Measurements from ENCODE around the gene PTPRZ1. TPM values are rescaled to one million over a fixed set of nuclear protein-coding genes. Genes with fewer than 3 reads are reported as not detected.

The PTPRZ1 gene
- total and polyA plus RNA-seq, 2 of the 8 experiments (the other 6 are each of a cell fraction or from before 2014, with no cell fraction given): 112 to 135 TPM

DNA sequence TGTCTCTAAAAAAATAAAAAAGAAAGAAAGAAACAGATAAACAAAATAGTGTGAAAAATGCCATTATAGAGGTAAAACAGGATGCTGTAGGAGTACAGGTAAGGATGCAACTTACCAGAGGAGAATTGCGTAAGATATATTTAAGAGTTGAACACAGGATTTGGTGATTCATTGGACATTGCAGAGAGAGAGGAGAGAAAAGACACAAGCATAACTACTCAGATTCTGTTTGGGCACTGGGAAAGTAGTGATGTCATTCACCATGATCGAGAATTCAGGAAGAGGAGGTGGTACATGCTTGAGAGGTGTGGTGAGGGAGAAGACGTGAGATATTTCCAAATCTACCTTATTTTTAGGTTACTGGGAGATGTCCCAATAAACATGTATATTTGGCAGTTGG, 173.4 kb downstream of the PTPRZ1 start:
- 87% methylated on average over 3 of the region's 3 CpGs; no CpG with 5 or more reads in 1 of the 2 experiments for WGBS, 2 experiments (ENCODE audit: extremely low coverage in 1 of 2, insufficient coverage in 1 of 2, insufficient read length in 1 of 2, insufficient replicate concordance in 2 of 2, low coverage in 1 of 2, low lambda C conversion rate in 2 of 2, missing lambda C conversion rate in 1 of 2)
- no peak overlapping the region for H2BK12ac ChIP-seq (ENCODE audit: low read depth, low read length)
- H2BK5ac ChIP-seq (ENCODE audit: low read depth, low read length): no peak overlapping the region
- no peaks in the 10 kb centered on the region for H3K27me3 ChIP-seq (replicated peaks in 1 of 4; ENCODE audit: control insufficient read depth in 3 of 4, extremely low read depth in 1 of 4, insufficient read depth in 3 of 4, low read length in 3 of 4)
- no peak overlapping the region for H3K56ac ChIP-seq (replicated peaks; ENCODE audit: insufficient read length, low read depth, low read length)
- no peak overlapping the region for H2AK5ac ChIP-seq (ENCODE audit: low read depth, low read length)
- FAIRE-seq (no peak), DNase-seq (ENCODE audit: low read depth in 1 of 2, low spot score in 2 of 2) (no peak)
- no peaks in the 10 kb centered on the region for H3K4me1 ChIP-seq (replicated peaks in 1 of 4; ENCODE audit: control insufficient read depth in 3 of 4, insufficient read depth in 4 of 4, low read length in 3 of 4)
- H2BK15ac ChIP-seq (ENCODE audit: low read length): no peak overlapping the region
- no peak overlapping the region for H3K4me2 ChIP-seq (ENCODE audit: insufficient read depth in 1 of 2, low read depth in 2 of 2, low read length in 2 of 2)
- no peaks in the 10 kb centered on the region for H3K23me2 ChIP-seq (ENCODE audit: low read depth, low read length)
- H4K20me1 ChIP-seq (replicated peaks in 1 of 2; ENCODE audit: control insufficient read depth in 1 of 2, insufficient read depth in 2 of 2, low read length in 2 of 2): no peaks in the 10 kb centered on the region
- H3K79me2 ChIP-seq (ENCODE audit: control insufficient read depth in 1 of 2, insufficient read depth in 2 of 2, low read length in 2 of 2): no peaks in the 10 kb centered on the region
- no peak overlapping the region for H3K14ac ChIP-seq (ENCODE audit: insufficient read length)
- H4K8ac ChIP-seq (ENCODE audit: extremely low read depth, insufficient read depth, low read length): no peak overlapping the region
- H3K9me3 ChIP-seq (ENCODE audit: insufficient read depth in 2 of 2, low read depth in 1 of 2, low read length in 1 of 2): no peaks in the 10 kb centered on the region
- H3K23ac ChIP-seq (ENCODE audit: insufficient read length): no peak overlapping the region
- no peak overlapping the region for H4K5ac ChIP-seq (ENCODE audit: insufficient read length, low read depth, low read length)
- H2BK20ac ChIP-seq (ENCODE audit: low read length): no peak overlapping the region
- H2AFZ ChIP-seq (ENCODE audit: low read length): no peak overlapping the region
- no peak overlapping the region for H3K9ac ChIP-seq (replicated peaks in 1 of 4; ENCODE audit: extremely low read depth in 1 of 4, low read depth in 3 of 4, low read length in 3 of 4)
- H3K27ac ChIP-seq (ENCODE audit: low read depth, low read length): no peak overlapping the region
- no peak overlapping the region for H3K4ac ChIP-seq (replicated peaks; ENCODE audit: insufficient read length, low read depth, low read length)
- POLR2A ChIA-PET (ENCODE audit: partially characterized antibody): interaction anchor here (0.6 to 1.1 kb wide), 2 partner anchors 10 to 47 kb away, joined by 3 read pairs; no protein-coding TSS in a partner anchor
- 0 out of 2 replicates have a peak, but pooled peaks have one; percentile 14 for TF ChIP-seq CEBPB (IDR thresholded peaks at IDR 0.05; ENCODE audit: low read depth, low read length)
- TF ChIP-seq, protein P1, sequence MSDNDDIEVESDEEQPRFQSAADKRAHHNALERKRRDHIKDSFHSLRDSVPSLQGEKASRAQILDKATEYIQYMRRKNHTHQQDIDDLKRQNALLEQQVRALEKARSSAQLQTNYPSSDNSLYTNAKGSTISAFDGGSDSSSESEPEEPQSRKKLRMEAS (IDR thresholded peaks at IDR 0.05): no peak
- H3K79me1 ChIP-seq (ENCODE audit: low read depth, low read length): no peaks in the 10 kb centered on the region
- H3K36me3 ChIP-seq (ENCODE audit: control insufficient read depth in 2 of 4, insufficient read depth in 4 of 4, low read length in 3 of 4): peaks cover 22 to 65% (median 46%) of the 10 kb centered on the region in 4 experiments
- no peak overlapping the region for H4K91ac ChIP-seq (replicated peaks; ENCODE audit: insufficient read length, low read length)
- no peak overlapping the region for H3K4me3 ChIP-seq (ENCODE audit: extremely low read depth in 1 of 4, insufficient read depth in 2 of 4, low read depth in 3 of 4, low read length in 4 of 4)
- H3K18ac ChIP-seq (ENCODE audit: extremely low read depth, low read length): no peak overlapping the region
- H2BK120ac ChIP-seq (replicated peaks; ENCODE audit: low read depth, low read length): no peak overlapping the region
- CTCF ChIA-PET (ENCODE audit: partially characterized antibody): no interaction called here

All from H1 (cell line).